K562 (cell line): ENCODE results near the gene HKDC1. TPM values are rescaled to one million over a fixed set of nuclear protein-coding genes. Genes with fewer than 3 reads are reported as not detected.

Experiments
- BRD4 ChIP-seq: fragments of 200-600 bp; sonication (generic); IDR thresholded peaks from 2 replicates; pipeline ENCODE4 v1.6.1; 2017; ENCODE audit warnings: inconsistent platforms
- KLF1 ChIP-seq: fragments of 450-650 bp; IDR thresholded peaks from 2 replicates; pipeline ENCODE4 v1.6.1; 2016; ENCODE audit warnings: missing genetic modification characterization, missing compliant biosample characterization
- L3MBTL2 ChIP-seq: fragments of 450-650 bp; IDR thresholded peaks from 2 replicates; pipeline ENCODE4 v1.6.1; 2016; ENCODE audit warnings: mild to moderate bottlenecking, moderate library complexity
- MLLT1 ChIP-seq, 2 experiments: fragments of 450-650 bp; IDR thresholded peaks; 2 replicates each; pipeline ENCODE4 v1.6.1; 2016
- PREB ChIP-seq: sonication (generic); formaldehyde crosslinking; IDR thresholded peaks from 2 replicates; pipeline ENCODE4 v1.8.1; 2023; ENCODE audit warnings: mild to moderate bottlenecking, missing genetic modification reagents
- RNF2 ChIP-seq: sonication (generic); IDR thresholded peaks from 2 replicates; pipeline ENCODE4 v1.6.1; 2016
- RREB1 ChIP-seq: fragments of 250-450 bp; sonication (Bioruptor Pico); IDR thresholded peaks from 2 replicates; pipeline ENCODE4 v1.4.0; 2020
- SMAD4 ChIP-seq: fragments of 250-450 bp; sonication (Bioruptor Pico); conservative IDR thresholded peaks from 2 replicates; pipeline ENCODE4 v1.8.0; 2021; ENCODE audit warnings: inconsistent platforms, mild to moderate bottlenecking, moderate library complexity
- STAT6 ChIP-seq: sonication (generic); formaldehyde crosslinking; IDR thresholded peaks from 2 replicates; pipeline ENCODE4 v1.8.1; 2023; ENCODE audit warnings: mild to moderate bottlenecking, missing genetic modification reagents
- ZNF253 ChIP-seq: fragments of 250-450 bp; sonication (Bioruptor Pico); conservative IDR thresholded peaks from 2 replicates; pipeline ENCODE4 v1.6.1; 2021; ENCODE audit warnings: mild to moderate bottlenecking
- polyA plus RNA-seq, 8 experiments: library from polyadenylated mRNA; depleted of rRNA in 4 of 8; stranded (reverse) in 5 of 8; unstranded in 3 of 8; fragments of >200 nt; fragmentation: Nextera tagmentation in 2 of 8; fragmentation: Illumina TruSeq in 1 of 8; extraction: Ambion mirVana in 2 of 8; extraction: Trizol in 1 of 8; gene quantifications; 2 replicates each; pipeline versions ENCODE4 v1.2.1 to v1.2.3, GENCODE V29; 2011 to 2014; ENCODE audit warnings: inconsistent platforms in 1 of 8, missing spikeins in 1 of 8
- total RNA-seq, 7 experiments: library from RNA; depleted of rRNA in 6 of 7; stranded (reverse); fragments of >200 nt in 6 of 7; fragmentation: Illumina TruSeq in 2 of 7; extraction: Trizol in 2 of 7; gene quantifications; 2 replicates each; pipeline versions ENCODE4 v1.2.1 to v1.2.3, GENCODE V29; 2011 to 2021; ENCODE audit warnings: low replicate concordance in 1 of 7
- TF ChIP-seq, protein P1 (sequence below): sonication (generic); IDR thresholded peaks from 2 replicates; pipeline ENCODE4 v1.6.1; 2016
- TF ChIP-seq, protein P2 (sequence below): sonication (generic); formaldehyde crosslinking; IDR thresholded peaks from 2 replicates; pipeline ENCODE4 v1.9.0; 2022; ENCODE audit warnings: mild to moderate bottlenecking, missing genetic modification reagents
- TF ChIP-seq, protein P3 (sequence below): sonication (generic); formaldehyde crosslinking; IDR thresholded peaks from 2 replicates; pipeline ENCODE4 v1.8.0; 2022; ENCODE audit warnings: mild to moderate bottlenecking, missing genetic modification reagents

Gene HKDC1
- total and polyA plus RNA-seq, 9 of the 15 experiments (the other 6 are each of a cell fraction or from before 2014, with no cell fraction given), result 0.04 to 0.22 (median 0.11) TPM; not detected in 5

DNA sequence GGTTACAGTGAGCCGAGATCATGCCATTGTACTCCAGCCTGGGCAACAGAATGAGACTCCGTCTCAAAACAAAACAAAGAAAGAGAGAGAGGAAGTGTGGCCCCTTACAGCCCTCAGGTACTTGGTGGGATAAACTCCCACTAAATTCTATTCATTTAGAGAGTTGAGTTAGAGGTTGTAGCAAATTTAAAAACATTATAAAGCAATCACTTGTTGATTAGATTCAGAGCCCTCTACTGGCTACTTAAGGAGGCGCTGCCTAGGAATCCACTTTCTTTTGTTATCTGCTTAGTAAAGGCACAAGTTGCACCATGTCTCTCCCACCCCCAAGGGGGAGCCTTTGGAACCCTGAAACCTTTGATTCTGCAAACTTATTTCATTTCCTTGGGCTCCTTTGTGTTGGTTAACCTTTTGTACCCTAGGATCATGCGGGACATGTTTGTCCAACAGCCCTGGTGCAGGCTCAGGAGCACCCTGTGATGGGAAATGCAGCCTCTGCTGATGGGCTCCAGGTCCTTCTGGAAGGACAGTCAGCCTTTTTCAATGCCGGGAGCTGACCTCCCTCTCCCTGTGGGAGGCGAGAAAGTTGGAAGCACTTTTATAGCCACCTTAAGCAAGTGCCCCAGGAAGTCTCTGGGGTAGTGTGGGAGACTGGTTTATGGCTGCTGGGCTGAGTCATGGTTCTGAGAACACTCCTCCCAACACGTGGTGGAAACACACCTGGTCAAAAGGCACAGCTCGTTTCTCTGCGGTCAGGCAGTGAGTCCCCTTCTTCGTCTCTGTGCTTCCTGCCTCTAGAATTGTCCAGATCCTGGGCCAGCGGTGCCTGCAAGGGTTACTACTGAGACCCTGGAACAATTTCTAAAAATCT is 2.3 kb downstream of the HKDC1 start (continued):
- TF ChIP-seq, protein P1, sequence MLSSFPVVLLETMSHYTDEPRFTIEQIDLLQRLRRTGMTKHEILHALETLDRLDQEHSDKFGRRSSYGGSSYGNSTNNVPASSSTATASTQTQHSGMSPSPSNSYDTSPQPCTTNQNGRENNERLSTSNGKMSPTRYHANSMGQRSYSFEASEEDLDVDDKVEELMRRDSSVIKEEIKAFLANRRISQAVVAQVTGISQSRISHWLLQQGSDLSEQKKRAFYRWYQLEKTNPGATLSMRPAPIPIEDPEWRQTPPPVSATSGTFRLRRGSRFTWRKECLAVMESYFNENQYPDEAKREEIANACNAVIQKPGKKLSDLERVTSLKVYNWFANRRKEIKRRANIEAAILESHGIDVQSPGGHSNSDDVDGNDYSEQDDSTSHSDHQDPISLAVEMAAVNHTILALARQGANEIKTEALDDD, result peak; percentile 83
- no peak for TF ChIP-seq ZNF253
- 0 out of 2 replicates have a peak, but pooled peaks have one; percentile 6 for TF ChIP-seq KLF1 (tag)
- TF ChIP-seq RREB1 (CRISPR knock-in tag), result peak; percentile 86; the same call in 1 of the 2 replicates
- no peak for TF ChIP-seq RNF2
- no peak for TF ChIP-seq PREB (CRISPR knock-in tag)
- TF ChIP-seq L3MBTL2, result peak; percentile 91
- TF ChIP-seq SMAD4 (CRISPR knock-in tag), result peak; percentile 75
- TF ChIP-seq, protein P2, sequence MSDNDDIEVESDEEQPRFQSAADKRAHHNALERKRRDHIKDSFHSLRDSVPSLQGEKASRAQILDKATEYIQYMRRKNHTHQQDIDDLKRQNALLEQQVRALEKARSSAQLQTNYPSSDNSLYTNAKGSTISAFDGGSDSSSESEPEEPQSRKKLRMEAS (CRISPR knock-in tag), result peak; percentile 95
- peak; percentile 66; the same call in 1 of the 2 replicates for TF ChIP-seq BRD4
- peak in 1 of 2 experiments; percentile 91; a peak in 2 of 4 replicates for TF ChIP-seq MLLT1 (IDR thresholded peaks at IDR 0.05)
- TF ChIP-seq, protein P3, sequence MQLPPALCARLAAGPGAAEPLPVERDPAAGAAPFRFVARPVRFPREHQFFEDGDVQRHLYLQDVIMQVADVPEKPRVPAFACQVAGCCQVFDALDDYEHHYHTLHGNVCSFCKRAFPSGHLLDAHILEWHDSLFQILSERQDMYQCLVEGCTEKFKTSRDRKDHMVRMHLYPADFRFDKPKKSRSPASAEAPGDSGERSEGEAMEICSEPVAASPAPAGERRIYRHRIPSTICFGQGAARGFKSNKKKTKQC (CRISPR knock-in tag), result 0 out of 2 replicates have a peak, but pooled peaks have one; percentile 74
- peak; percentile 70; the same call in 1 of the 2 replicates for TF ChIP-seq STAT6 (CRISPR knock-in tag)
